Measurements from ENCODE around the gene STARD13. TPM values are rescaled to one million over a fixed set of nuclear protein-coding genes. Genes with fewer than 3 reads are reported as not detected.

STARD13 gene
- total RNA-seq, 1 experiment from 2014 or later = 9.4 TPM

GRCh38 chr13:33145667-33146066 lies 139.9 kb downstream of the STARD13 start:
- DNase-seq (ENCODE audit: low read depth) = no peak

GRCh38 chr13:33144358-33144784 lies 141.2 kb downstream of the STARD13 start:
- DNase-seq (ENCODE audit: low read depth) = no peak

GRCh38 chr13:33139780-33140535 lies 145.6 kb downstream of the STARD13 start:
- DNase-seq (ENCODE audit: low read depth) = no peak

- no peak for DNase-seq (ENCODE audit: low read depth)
These were observed 146.4 kb downstream of the STARD13 start for GRCh38 chr13:33139184-33139583.

- DNase-seq (ENCODE audit: low read depth) = no peak
These were observed 147.1 kb downstream of the STARD13 start for GRCh38 chr13:33138441-33138840.

GRCh38 chr13:33137721-33138120 lies 147.8 kb downstream of the STARD13 start:
- DNase-seq (ENCODE audit: low read depth) = no peak

GRCh38 chr13:33135097-33135496 lies 150.5 kb downstream of the STARD13 start:
- DNase-seq (ENCODE audit: low read depth) = no peak

GRCh38 chr13:33134213-33134612 lies 151.3 kb downstream of the STARD13 start:
- DNase-seq (ENCODE audit: low read depth) = no peak

GRCh38 chr13:33132644-33133440 lies 152.7 kb downstream of the STARD13 start:
- peak; percentile 46 for DNase-seq (ENCODE audit: low read depth)

GRCh38 chr13:33129886-33130285 lies 155.7 kb downstream of the STARD13 start:
- DNase-seq (ENCODE audit: low read depth) = no peak

GRCh38 chr13:33129094-33129832 lies 156.3 kb downstream of the STARD13 start:
- no peak for DNase-seq (ENCODE audit: low read depth)

GRCh38 chr13:33128134-33128533 lies 157.4 kb downstream of the STARD13 start:
- no peak for DNase-seq (ENCODE audit: low read depth)

GRCh38 chr13:33127009-33127551 lies 158.5 kb downstream of the STARD13 start:
- DNase-seq (ENCODE audit: low read depth) = peak; percentile 52

GRCh38 chr13:33125821-33126570 lies 159.6 kb downstream of the STARD13 start:
- peak; percentile 96 for DNase-seq (ENCODE audit: low read depth)

GRCh38 chr13:33123066-33123859 lies 162.3 kb downstream of the STARD13 start:
- peak; percentile 77 for DNase-seq (ENCODE audit: low read depth)

- DNase-seq (ENCODE audit: low read depth) = peak; percentile 93
These were observed 165.6 kb downstream of the STARD13 start for GRCh38 chr13:33119856-33120543.

- peak; percentile 41 for DNase-seq (ENCODE audit: low read depth)
These were observed 166.4 kb downstream of the STARD13 start for GRCh38 chr13:33119022-33119781.

GRCh38 chr13:33116321-33117010 lies 169.1 kb downstream of the STARD13 start:
- DNase-seq (ENCODE audit: low read depth) = no peak
